ENCODE data around the gene OSER1.

- no peak for TF ChIP-seq CTCF (IDR thresholded peaks at IDR 0.05; ENCODE audit: borderline replicate concordance, extremely low read depth, low read length, poor library complexity, severe bottlenecking)
- no peak for TF ChIP-seq EZH2 (IDR thresholded peaks at IDR 0.05; ENCODE audit: borderline replicate concordance, low read depth, low read length, severe bottlenecking)
These were observed 10.9 kb upstream of the OSER1 start for GRCh38 chr20:44221368-44221954.
